Epithelial cell of proximal tubule (primary cell): ENCODE measurements around the gene CATSPER4. TPM values are rescaled to one million over a fixed set of nuclear protein-coding genes. Genes with fewer than 3 reads are reported as not detected.
A peak's percentile ranks its signal among the peaks of the same experiment; 100 is the strongest.

Experiments
- DNase-seq: peaks from one replicate; pipeline ENCODE4 v3.0.0-alpha.2; 2011; ENCODE audit warnings: low read depth
- H3K4me3 ChIP-seq: 2 replicates; pipeline ENCODE4 v1.5.1; 2011; ENCODE audit warnings: low read depth, mild to moderate bottlenecking, low read length
- CTCF ChIP-seq: conservative IDR thresholded peaks from 2 replicates; pipeline ENCODE4 v1.5.1; 2012; ENCODE audit warnings: low read depth, mild to moderate bottlenecking, low read length
- total RNA-seq: library from RNA; depleted of rRNA; stranded (reverse); fragments of >200 nt; gene quantifications from 2 replicates; pipeline ENCODE4 v1.2.3, GENCODE V29; 2015

Gene CATSPER4
- total RNA-seq, 1 donor from 2014 or later = not detected

DNA sequence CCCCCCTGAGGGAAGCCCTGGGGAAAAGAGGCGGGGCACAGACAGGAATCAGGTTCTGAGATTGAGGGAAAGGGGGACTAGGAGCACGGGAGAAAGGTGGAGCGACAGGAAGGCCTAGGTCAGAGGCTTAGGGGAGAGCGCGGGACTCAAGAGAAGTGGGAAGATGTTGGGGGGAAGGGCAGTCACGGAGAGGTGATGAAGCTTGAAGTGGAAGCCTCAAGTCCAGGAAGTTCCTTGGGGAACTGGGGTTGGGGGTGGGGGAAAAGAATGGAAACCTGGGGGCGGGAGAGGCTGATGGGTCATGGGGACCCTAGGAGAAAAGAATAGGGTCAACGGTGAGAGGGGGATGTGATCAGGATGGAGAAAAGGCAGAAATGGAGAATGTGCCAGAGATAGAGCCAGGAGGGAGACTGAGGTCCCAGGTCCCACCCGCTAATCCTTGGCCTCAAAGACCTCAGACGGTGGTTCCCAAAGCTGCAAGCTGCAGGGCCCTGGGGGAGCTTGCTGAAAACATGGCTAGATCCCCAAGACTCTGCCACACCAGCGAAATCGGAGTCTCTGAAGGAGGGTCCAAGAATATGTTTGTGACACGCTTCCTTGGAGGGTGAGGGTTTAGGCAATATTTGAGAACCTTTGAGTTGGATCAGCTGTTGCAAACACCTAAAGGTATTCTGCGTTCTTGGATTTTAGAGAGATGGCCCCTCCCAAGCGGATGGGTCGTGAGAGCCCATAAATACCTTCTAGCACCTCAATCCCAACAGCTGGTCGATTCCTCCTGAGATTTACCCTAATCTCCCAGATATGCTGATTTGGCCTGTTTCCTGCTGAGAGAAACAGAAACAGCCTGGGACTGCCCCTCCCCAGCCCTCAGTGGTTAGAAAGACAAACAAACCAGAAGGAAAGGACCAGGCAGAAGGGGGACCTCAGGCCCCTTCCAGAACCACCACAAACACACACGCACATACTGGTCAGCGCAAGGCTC, 25.2 kb upstream of the CATSPER4 start:
- no peak for DNase-seq
- H3K4me3 ChIP-seq = no peak overlapping the region
- no peak for TF ChIP-seq CTCF

DNA sequence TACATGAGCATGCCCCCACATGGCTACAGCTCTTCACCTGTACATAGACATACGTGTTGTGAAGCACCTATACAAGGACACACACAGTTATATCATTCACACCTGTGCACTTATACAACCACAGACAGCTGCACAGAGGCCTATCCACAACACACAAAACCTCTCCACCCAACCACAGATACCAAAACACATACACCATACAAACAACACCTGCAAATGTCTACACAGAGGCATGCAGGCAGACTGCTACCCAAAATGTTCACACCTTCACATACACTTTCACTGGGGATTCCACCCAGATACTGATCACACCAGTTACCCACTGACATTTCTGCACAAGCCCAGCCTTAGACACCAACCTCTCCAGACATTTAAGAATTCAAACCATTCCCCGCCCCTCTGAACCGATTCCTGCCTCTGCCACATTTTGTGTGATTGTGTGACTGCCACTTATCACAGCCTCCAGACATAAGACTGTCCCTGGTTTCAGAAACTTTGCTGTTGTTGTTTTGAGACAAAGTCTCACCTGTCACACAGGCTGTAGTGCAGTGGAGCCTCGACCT, 23.6 kb upstream of the CATSPER4 start:
- no peak for DNase-seq
- H3K4me3 ChIP-seq = no peak overlapping the region
- TF ChIP-seq CTCF = no peak

DNA sequence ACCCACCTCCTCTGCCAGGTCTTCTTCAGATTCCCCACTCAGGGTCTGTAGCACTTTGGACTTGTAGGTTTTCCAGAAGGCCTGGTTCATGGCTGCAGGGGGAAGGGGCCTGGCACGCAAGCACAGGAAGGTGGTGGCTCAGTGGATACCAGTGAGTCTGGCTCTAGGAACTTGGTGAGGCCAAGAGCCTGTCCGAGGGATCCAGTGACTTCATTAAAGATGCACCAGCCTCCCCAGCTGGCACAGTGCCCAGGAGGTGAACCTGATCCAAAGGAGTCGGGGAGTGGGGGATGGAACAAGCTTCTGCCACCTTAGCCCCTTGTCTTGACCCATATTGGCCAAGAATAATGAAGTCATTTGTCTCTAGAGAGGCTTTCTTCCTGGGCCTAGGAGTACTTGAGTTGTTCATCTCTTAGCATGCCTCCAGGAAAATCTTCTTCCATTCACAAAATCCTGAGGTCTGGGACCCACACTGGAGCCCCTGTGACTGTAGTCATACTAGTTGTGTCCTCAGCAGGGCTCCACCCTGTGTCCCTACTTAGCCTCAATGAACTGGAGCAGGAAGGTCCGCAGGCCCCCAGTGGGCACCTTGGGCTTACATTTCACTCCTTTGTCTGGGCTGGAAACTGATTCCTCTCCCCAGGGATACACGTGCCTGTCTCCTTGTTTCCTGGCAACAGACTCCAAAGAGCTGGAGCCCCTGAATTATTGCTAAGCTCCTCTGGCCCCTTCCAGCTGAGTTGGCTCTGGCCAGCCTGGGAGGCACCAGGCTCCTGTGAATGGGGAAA, 21.8 kb upstream of the CATSPER4 start, which contains the start of gene C1orf232:
Gene C1orf232, minus strand, starts transcription at position 554 of the 788 bp plus-strand sequence. Its CDS starts 464 bp downstream, at position 90.
- no peak for DNase-seq
- H3K4me3 ChIP-seq = peak within 1 kb of the TSS; percentile 97
- no peak for TF ChIP-seq CTCF

- TF ChIP-seq CTCF = no peak
- peak overlapping the region; percentile 97 for H3K4me3 ChIP-seq
- DNase-seq = no peak
These were observed 21.2 kb upstream of the CATSPER4 start for GRCh38 chr1:26169198-26169554.

DNA sequence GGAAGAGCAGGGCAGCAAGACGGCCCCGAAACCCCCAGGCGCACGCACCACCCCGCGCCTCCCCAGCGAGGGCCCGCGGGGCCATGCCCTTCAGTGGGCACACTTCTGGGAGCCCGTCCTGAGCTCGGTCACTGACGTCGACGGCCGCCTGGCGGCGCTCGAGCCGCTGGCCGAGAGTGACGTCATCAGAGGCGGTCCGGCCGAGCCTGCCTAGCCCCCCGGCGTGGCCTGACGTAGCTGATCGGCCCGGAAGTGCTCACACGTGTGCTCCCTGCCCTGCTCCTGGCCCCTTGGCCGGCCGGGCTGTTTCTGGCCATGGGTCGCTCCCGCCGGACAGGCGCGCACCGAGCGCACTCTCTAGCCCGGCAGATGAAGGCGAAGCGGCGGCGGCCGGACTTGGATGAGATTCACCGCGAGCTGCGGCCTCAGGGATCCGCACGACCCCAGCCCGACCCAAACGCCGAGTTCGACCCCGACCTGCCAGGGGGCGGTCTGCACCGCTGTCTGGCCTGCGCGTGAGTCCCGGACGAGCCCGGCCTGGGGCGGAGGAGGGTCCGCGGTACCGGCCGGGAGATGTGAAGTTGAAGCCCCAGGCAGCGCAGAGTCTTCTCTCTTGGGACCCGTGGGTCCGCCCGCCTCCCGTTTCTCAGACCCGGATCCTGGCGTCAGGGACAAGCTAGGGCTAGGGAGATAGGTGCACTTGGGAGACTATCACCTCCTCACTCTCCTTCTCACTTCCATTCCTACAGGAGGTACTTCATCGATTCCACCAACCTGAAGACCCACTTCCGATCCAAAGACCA, 20.5 kb upstream of the CATSPER4 start, which contains the start of gene ZNF593:
Gene ZNF593, plus strand, starts transcription at position 240 of the 803 bp plus-strand sequence. Its CDS starts 76 bp downstream, at position 316.
- DNase-seq = no peak
- peak within 1 kb of the TSS; percentile 97 for H3K4me3 ChIP-seq
- peak; percentile 71 for TF ChIP-seq CTCF

DNA sequence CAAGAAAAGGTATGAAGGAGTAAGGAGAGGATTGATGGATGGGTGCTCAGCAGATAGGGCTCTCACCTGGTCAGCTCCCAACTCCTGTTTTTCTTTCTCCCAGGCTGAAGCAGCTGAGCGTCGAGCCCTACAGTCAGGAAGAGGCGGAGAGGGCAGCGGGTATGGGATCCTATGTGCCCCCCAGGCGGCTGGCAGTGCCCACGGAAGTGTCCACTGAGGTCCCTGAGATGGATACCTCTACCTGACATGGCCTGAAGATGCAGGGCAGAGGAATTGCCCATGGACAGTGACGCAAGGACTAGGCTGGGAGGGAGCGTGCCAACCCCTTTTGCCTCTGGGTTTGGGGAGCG, 20.0 kb upstream of the CATSPER4 start:
- no peak for DNase-seq
- H3K4me3 ChIP-seq = peak overlapping the region; percentile 97

More for the DNA sequence above, 20.0 kb upstream of the CATSPER4 start:
- no peak for TF ChIP-seq CTCF
